K562 (cell line): ENCODE measurements around the gene SLC7A5. TPM values are rescaled to one million over a fixed set of nuclear protein-coding genes. Genes with fewer than 3 reads are reported as not detected.

Experiments used
- ATAC-seq: fragments of 200-7000 bp; cut with Tn5 transposase; 3 replicates; pipeline ENCODE4 v1.9.1; 2020; ENCODE audit warnings: moderate library complexity
- BruUV-seq: library from RNA; stranded (reverse); fragments of 400-500 nt; replicated peaks from 2 replicates; lab custom pipeline; 2021; lab: Mats Ljungman, UMichigan
- CTCF ChIA-PET: fragments of 300-600 bp; formaldehyde crosslinking; extraction: SDS; loops from one replicate; lab custom pipeline; 2021; ENCODE audit warnings: low intra/inter-chr PET ratio; lab: Yijun Ruan, JAX
- POLR2A ChIA-PET: fragments of 300-600, 350-650 bp; sonication (Branson Sonifier 250); formaldehyde crosslinking; extraction: SDS; loops from one replicate; lab custom pipeline; 2021; ENCODE audit warnings: antibody characterized with exemption, inconsistent platforms; lab: Yijun Ruan, JAX
- DNase-seq, 4 experiments: peaks; one replicate each; pipeline versions ENCODE4 v3.0.0 to v3.0.0-alpha.2; 2011 to 2018; ENCODE audit warnings: low spot score in 3 of 4, mixed read lengths in 3 of 4; ENCODE audit errors: extremely low read depth in 1 of 4
- FAIRE-seq: peaks from 2 replicates; lab custom pipeline; 2011; peaks lifted over from hg19 to GRCh38; lab: Jason Lieb, UNC
- H2AFZ ChIP-seq: 2 replicates; pipeline ENCODE4 v1.6.0; 2011; ENCODE audit warnings: low read depth, low read length, control low read depth, inconsistent platforms
- H3K27ac ChIP-seq: fragments of 200-600 bp; 3 replicates; pipeline ENCODE4 v1.8.0; 2011; ENCODE audit warnings: low read depth, mild to moderate bottlenecking, control low read depth, inconsistent platforms, low read length, moderate library complexity, mixed read lengths; ENCODE audit errors: extremely low read depth
- H3K27me3 ChIP-seq, 2 experiments: fragments of 300-600 bp in 1 of 2; 2 replicates in 1 of 2; 3 replicates in 1 of 2; pipeline versions ENCODE4 v1.6.0 to v1.8.0; 2011; ENCODE audit warnings: inconsistent platforms in 2 of 2, low read length in 2 of 2, mild to moderate bottlenecking in 1 of 2, mixed read lengths in 1 of 2, moderate library complexity in 1 of 2; ENCODE audit not compliant: control insufficient read depth in 2 of 2, insufficient read depth in 2 of 2
- H3K36me3 ChIP-seq: fragments of 300-600 bp; 3 replicates; pipeline ENCODE4 v1.8.0; 2011; ENCODE audit warnings: mild to moderate bottlenecking, low read length, inconsistent platforms; ENCODE audit not compliant: control insufficient read depth, insufficient read depth
- H3K4me1 ChIP-seq, 2 experiments: fragments of 200-600 bp in 1 of 2; replicated peaks in 1 of 2; 2 replicates in 1 of 2; 3 replicates in 1 of 2; pipeline versions ENCODE4 v1.5.1 to v1.8.0; 2011; ENCODE audit warnings: inconsistent platforms in 2 of 2, low read length in 2 of 2, mild to moderate bottlenecking in 1 of 2, mixed read lengths in 1 of 2, moderate library complexity in 1 of 2; ENCODE audit not compliant: control insufficient read depth in 2 of 2, insufficient read depth in 2 of 2
- H3K4me2 ChIP-seq: 2 replicates; pipeline ENCODE4 v1.6.1; 2011; ENCODE audit warnings: low read length, control low read depth, inconsistent platforms, mixed read lengths; ENCODE audit not compliant: insufficient read depth
- H3K4me3 ChIP-seq: fragments of 200-600 bp; sonication (generic), shearing (Covaris generic); 2 replicates; pipeline ENCODE4 v1.5.1; 2016; ENCODE audit warnings: control low read depth, inconsistent platforms
- H3K79me2 ChIP-seq: fragments of 200-600 bp; 3 replicates; pipeline ENCODE4 v1.8.0; 2011; ENCODE audit warnings: low read length, inconsistent platforms; ENCODE audit not compliant: control insufficient read depth, insufficient read depth
- H3K9ac ChIP-seq, 2 experiments: 2 replicates each; pipeline versions ENCODE4 v1.6.0 to v1.6.1; 2011; ENCODE audit warnings: low read depth in 2 of 2, low read length in 2 of 2, control low read depth in 1 of 2, inconsistent platforms in 1 of 2, mild to moderate bottlenecking in 1 of 2, mixed read lengths in 1 of 2; ENCODE audit not compliant: insufficient read depth in 1 of 2
- H3K9me1 ChIP-seq: one replicate; pipeline ENCODE4 v1.6.0; 2011; ENCODE audit warnings: inconsistent platforms, mild to moderate bottlenecking, low read length, moderate library complexity; ENCODE audit not compliant: control insufficient read depth, insufficient read depth
- H3K9me3 ChIP-seq: replicated peaks from 2 replicates; pipeline ENCODE4 v1.5.1; 2011; ENCODE audit warnings: low read depth, low read length, inconsistent platforms; ENCODE audit not compliant: control insufficient read depth, insufficient read depth
- H4K20me1 ChIP-seq: replicated peaks from 2 replicates; pipeline ENCODE4 v1.6.1; 2011; ENCODE audit warnings: low read length, inconsistent platforms, mixed read lengths; ENCODE audit not compliant: control insufficient read depth, insufficient read depth
- FUS ChIP-seq: fragments of 200-400 bp; formaldehyde crosslinking; optimal IDR thresholded peaks from 2 replicates; pipeline ENCODE3; 2017; ENCODE audit warnings: low read depth, low read length
- POLR2G ChIP-seq: fragments of 200-400 bp; formaldehyde crosslinking; IDR thresholded peaks from 2 replicates; pipeline ENCODE4 v1.6.1; 2017; ENCODE audit warnings: low read depth, mild to moderate bottlenecking, antibody characterized with exemption, low read length, moderate library complexity
- RBFOX2 ChIP-seq: fragments of 200-400 bp; formaldehyde crosslinking; IDR thresholded peaks from 2 replicates; pipeline ENCODE4 v1.6.1; 2017; ENCODE audit warnings: low read depth, mild to moderate bottlenecking, low read length, moderate library complexity
- WGBS: fragments of 100-300 bp; shearing (Covaris generic); methylation state at CpG from one replicate; pipeline ENCODE4 v1.1.6; 2016; ENCODE audit warnings: low coverage, mixed read lengths; ENCODE audit not compliant: insufficient coverage; ENCODE audit errors: missing lambda C conversion rate; 5-methylcytosine and 5-hydroxymethylcytosine counted together
- in situ Hi-C: fragments of 300-500 bp; cut with MboI; formaldehyde crosslinking; loops from 4 replicates; pipeline ENCODE4 v1.15.0; 2018; ENCODE audit warnings: inconsistent platforms, mixed read lengths
- intact Hi-C: fragments of 100-400 bp; cut with micrococcal nuclease; formaldehyde crosslinking; loops from 2 replicates; pipeline ENCODE4 v1.14.2; 2022
- polyA plus RNA-seq, 8 experiments: library from polyadenylated mRNA; depleted of rRNA in 4 of 8; stranded (reverse) in 5 of 8; unstranded in 3 of 8; fragments of >200 nt; fragmentation: Nextera tagmentation in 2 of 8; fragmentation: Illumina TruSeq in 1 of 8; extraction: Ambion mirVana in 2 of 8; extraction: Trizol in 1 of 8; gene quantifications; 2 replicates each; pipeline versions ENCODE4 v1.2.1 to v1.2.3, GENCODE V29; 2011 to 2014; ENCODE audit warnings: inconsistent platforms in 1 of 8, missing spikeins in 1 of 8
- total RNA-seq, 7 experiments: library from RNA; depleted of rRNA in 6 of 7; stranded (reverse); fragments of >200 nt in 6 of 7; fragmentation: Illumina TruSeq in 2 of 7; extraction: Trizol in 2 of 7; gene quantifications; 2 replicates each; pipeline versions ENCODE4 v1.2.1 to v1.2.3, GENCODE V29; 2011 to 2021; ENCODE audit warnings: low replicate concordance in 1 of 7

The SLC7A5 gene
- total and polyA plus RNA-seq, 9 of the 15 experiments (the other 6 are each of a cell fraction or from before 2014, with no cell fraction given), result 1.9 to 220 (median 18.6) TPM

- no peaks in the 10 kb centered on the region for H3K27me3 ChIP-seq
- no peak overlapping the region for H3K4me2 ChIP-seq
- in situ Hi-C loops (no loop called here), intact Hi-C loops (no loop called here)
- TF ChIP-seq RBFOX2, result peak; percentile 21; the same call in 1 of the 2 replicates
- peak; percentile 67; the same call in 1 of the 2 replicates for TF ChIP-seq POLR2G
- no peak for TF ChIP-seq FUS
- H4K20me1 ChIP-seq, result peaks cover 43% of the 10 kb centered on the region
- 99% methylated on average over 14 of the region's 18 CpGs for WGBS
- ChIA-PET POLR2A (interaction anchor here (0.6 to 2.2 kb wide), 6 partner anchors 10 to 69 kb away, joined by 3 to 12 read pairs (median 4); no protein-coding TSS in a partner anchor), CTCF (interaction anchor here (2.1 to 3.4 kb wide), 2 partner anchors 23 to 60 kb away, joined by 18 to 31 read pairs; no protein-coding TSS in a partner anchor)
- H2AFZ ChIP-seq, result no peak overlapping the region
- peaks cover 97% of the 10 kb centered on the region for H3K79me2 ChIP-seq
- peak overlapping the region in 1 of 2 experiments; percentile 42; a peak in 1 of 4 replicates for H3K9ac ChIP-seq
- no peak for ATAC-seq
- H3K4me3 ChIP-seq, result no peak overlapping the region
- H3K9me3 ChIP-seq, result no peaks in the 10 kb centered on the region
- peaks cover 16 to 85% of the 10 kb centered on the region in 2 experiments for H3K4me1 ChIP-seq
- no peak overlapping the region for H3K27ac ChIP-seq
- FAIRE-seq, result no peak
- BruUV-seq, result no TSS peak
- H3K9me1 ChIP-seq, result peaks cover 8% of the 10 kb centered on the region
- peaks cover 94% of the 10 kb centered on the region for H3K36me3 ChIP-seq
- DNase-seq, result no peak
These were observed 20.5 kb downstream of the SLC7A5 start for GRCh38 chr16:87848676-87849345.
